Panc1 (cell line): ENCODE results near the gene CAMK2A. TPM values are rescaled to one million over a fixed set of nuclear protein-coding genes. Genes with fewer than 3 reads are reported as not detected.
A peak's percentile ranks its signal among the peaks of the same experiment; 100 is the strongest.

ENCODE experiments used
- ATAC-seq: fragments of 200-7000 bp; cut with Tn5 transposase; 2 replicates; pipeline ENCODE4 v1.9.1; 2020; ENCODE audit warnings: mild to moderate bottlenecking, moderate library complexity
- BruUV-seq: library from RNA; stranded (reverse); fragments of 400-500 nt; replicated peaks from 2 replicates; lab custom pipeline; 2021; lab: Mats Ljungman, UMichigan
- CTCF ChIA-PET: fragments of 300-600 bp; sonication (Branson Sonifier 250); formaldehyde crosslinking; loops from one replicate; lab custom pipeline; 2022; ENCODE audit warnings: antibody characterized with exemption; lab: Charles Lee
- POLR2A ChIA-PET: fragments of 300-600 bp; sonication (Branson Sonifier 250); formaldehyde crosslinking; loops from one replicate; lab custom pipeline; 2022; ENCODE audit warnings: antibody characterized with exemption; lab: Charles Lee
- DNase-seq: peaks from one replicate; pipeline ENCODE4 v3.0.0-alpha.2; 2010; ENCODE audit warnings: low read depth, low spot score
- H3K27ac ChIP-seq: 2 replicates; pipeline ENCODE4 v1.5.1; 2011; ENCODE audit warnings: mild to moderate bottlenecking, low read length, inconsistent platforms
- H3K27me3 ChIP-seq: fragments of 200-500 bp; sonication (Bioruptor generic); 2 replicates; pipeline ENCODE4 v1.6.0; 2014; ENCODE audit warnings: low read length, inconsistent platforms; ENCODE audit not compliant: control insufficient read depth, insufficient read depth
- H3K36me3 ChIP-seq: fragments of 200-500 bp; sonication (Bioruptor generic); 2 replicates; pipeline ENCODE4 v1.5.1; 2014; ENCODE audit warnings: inconsistent platforms, mild to moderate bottlenecking, low read length, moderate library complexity; ENCODE audit not compliant: control insufficient read depth, insufficient read depth
- H3K4me1 ChIP-seq: 2 replicates; pipeline ENCODE4 v1.5.1; 2011; ENCODE audit warnings: inconsistent platforms, mild to moderate bottlenecking, low read length, moderate library complexity; ENCODE audit not compliant: control insufficient read depth, insufficient read depth
- H3K4me3 ChIP-seq, 2 experiments: 2 replicates each; pipeline ENCODE4 v1.5.1; 2011 to 2012; ENCODE audit warnings: low read depth in 2 of 2, low read length in 2 of 2, mild to moderate bottlenecking in 2 of 2, inconsistent platforms in 1 of 2, moderate library complexity in 1 of 2
- H3K9me3 ChIP-seq: fragments of 200-500 bp; sonication (Bioruptor generic); 2 replicates; pipeline ENCODE4 v1.5.1; 2014; ENCODE audit warnings: low read depth, mild to moderate bottlenecking, inconsistent platforms, low read length, moderate library complexity; ENCODE audit not compliant: control insufficient read depth, insufficient read depth
- POLR2AphosphoS5 ChIP-seq: IDR thresholded peaks from 2 replicates; pipeline ENCODE4 v1.6.1; 2012; ENCODE audit warnings: mild to moderate bottlenecking, low read depth, low read length, moderate library complexity
- REST ChIP-seq, 2 experiments: IDR thresholded peaks; 2 replicates each; pipeline ENCODE4 v1.6.1; 2011 to 2012; ENCODE audit warnings: low read depth in 2 of 2, control low read depth in 1 of 2, low read length in 1 of 2, mild to moderate bottlenecking in 1 of 2, moderate library complexity in 1 of 2; ENCODE audit not compliant: insufficient read depth in 1 of 2
- SIN3A ChIP-seq: IDR thresholded peaks from 2 replicates; pipeline ENCODE4 v1.6.1; 2012; ENCODE audit warnings: low read depth, mild to moderate bottlenecking, low read length, moderate library complexity, borderline replicate concordance; ENCODE audit not compliant: insufficient read depth
- TCF7L2 ChIP-seq: IDR thresholded peaks from 2 replicates; pipeline ENCODE4 v1.6.1; 2011; ENCODE audit warnings: mild to moderate bottlenecking, low read depth, low read length, inconsistent platforms
- in situ Hi-C: cut with HindIII; loops from 2 replicates; pipeline ENCODE4 v1.10.0; 2016; ENCODE audit warnings: low sequenced_read_pairs, low pct_unique_long_range_greater_than_20kb
- intact Hi-C: fragments of 100-400 bp; cut with micrococcal nuclease; formaldehyde crosslinking; loops from one replicate; pipeline ENCODE4 v1.10.0; 2022; ENCODE audit not compliant: unreplicated experiment
- total RNA-seq: library from RNA; stranded (reverse); gene quantifications from one replicate; pipeline ENCODE4 v1.2.1, GENCODE V29; 2021; ENCODE audit not compliant: unreplicated experiment
- TF ChIP-seq, protein P1 (sequence below): fragments of 450-650 bp; IDR thresholded peaks from 2 replicates; pipeline ENCODE4 v1.5.1; 2017; ENCODE audit warnings: mild to moderate bottlenecking

The CAMK2A gene
- total RNA-seq, 1 experiment from 2014 or later, result 0.51 TPM

- ATAC-seq, result peak; percentile 32; the same call in 1 of the 2 replicates
- TF ChIP-seq, protein P1, sequence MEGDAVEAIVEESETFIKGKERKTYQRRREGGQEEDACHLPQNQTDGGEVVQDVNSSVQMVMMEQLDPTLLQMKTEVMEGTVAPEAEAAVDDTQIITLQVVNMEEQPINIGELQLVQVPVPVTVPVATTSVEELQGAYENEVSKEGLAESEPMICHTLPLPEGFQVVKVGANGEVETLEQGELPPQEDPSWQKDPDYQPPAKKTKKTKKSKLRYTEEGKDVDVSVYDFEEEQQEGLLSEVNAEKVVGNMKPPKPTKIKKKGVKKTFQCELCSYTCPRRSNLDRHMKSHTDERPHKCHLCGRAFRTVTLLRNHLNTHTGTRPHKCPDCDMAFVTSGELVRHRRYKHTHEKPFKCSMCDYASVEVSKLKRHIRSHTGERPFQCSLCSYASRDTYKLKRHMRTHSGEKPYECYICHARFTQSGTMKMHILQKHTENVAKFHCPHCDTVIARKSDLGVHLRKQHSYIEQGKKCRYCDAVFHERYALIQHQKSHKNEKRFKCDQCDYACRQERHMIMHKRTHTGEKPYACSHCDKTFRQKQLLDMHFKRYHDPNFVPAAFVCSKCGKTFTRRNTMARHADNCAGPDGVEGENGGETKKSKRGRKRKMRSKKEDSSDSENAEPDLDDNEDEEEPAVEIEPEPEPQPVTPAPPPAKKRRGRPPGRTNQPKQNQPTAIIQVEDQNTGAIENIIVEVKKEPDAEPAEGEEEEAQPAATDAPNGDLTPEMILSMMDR, result no peak
- TF ChIP-seq REST (IDR thresholded peaks at IDR 0.05; ENCODE audit: insufficient read depth in 1 of 2, low read depth in 2 of 2, low read length in 1 of 2), result no peak
- TF ChIP-seq TCF7L2, result no peak
- no peak for TF ChIP-seq POLR2AphosphoS5
- no peak for TF ChIP-seq SIN3A
- POLR2A ChIA-PET, result no interaction called here
- in situ Hi-C loops (no loop called here), intact Hi-C loops (loop anchor here (10.0 kb wide), 1 partner anchor 207 kb away; no protein-coding TSS in a partner anchor)
- no peak overlapping the region for H3K27ac ChIP-seq
- H3K27me3 ChIP-seq, result no peaks in the 10 kb centered on the region
- DNase-seq, result no peak
- H3K4me1 ChIP-seq, result no peaks in the 10 kb centered on the region
- H3K4me3 ChIP-seq, result no peak overlapping the region
- no peaks in the 10 kb centered on the region for H3K9me3 ChIP-seq
- CTCF ChIA-PET, result no interaction called here
- no peaks in the 10 kb centered on the region for H3K36me3 ChIP-seq
- no TSS peak for BruUV-seq
Observed at GRCh38 chr5:150227606-150228273, 61.8 kb downstream of the CAMK2A start.

DNA sequence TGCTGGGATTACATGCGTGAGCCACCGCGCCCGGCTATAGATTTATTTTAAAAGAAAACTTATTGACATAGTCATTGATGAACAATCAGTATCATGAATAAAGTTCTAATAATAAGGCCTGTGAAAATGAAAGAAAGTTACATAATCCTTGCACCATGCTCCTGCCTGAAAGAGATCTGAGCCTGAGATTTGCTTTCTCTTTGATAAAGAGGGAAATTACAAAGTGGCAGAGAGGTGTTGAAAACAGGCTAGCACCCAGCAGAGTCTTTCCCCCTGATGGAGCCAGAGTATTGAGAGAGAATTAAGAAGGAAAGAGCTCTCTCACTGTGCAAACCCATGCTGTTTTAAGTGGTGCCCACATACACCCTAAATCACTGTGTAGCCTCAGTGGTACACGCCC is 62.5 kb downstream of the CAMK2A start:
- ATAC-seq (peak; percentile 24; the same call in 1 of the 2 replicates), DNase-seq (no peak)
- H3K4me3 ChIP-seq, result no peak overlapping the region
- BruUV-seq, result no TSS peak
- intact Hi-C loops (loop anchor here (10.0 kb wide), 1 partner anchor 208 kb away; no protein-coding TSS in a partner anchor), in situ Hi-C loops (no loop called here)
- no peaks in the 10 kb centered on the region for H3K9me3 ChIP-seq
- ChIA-PET POLR2A (no interaction called here), CTCF (no interaction called here)
- TF ChIP-seq, protein P1, result no peak
- no peak for TF ChIP-seq TCF7L2
- H3K27ac ChIP-seq, result no peak overlapping the region
- H3K36me3 ChIP-seq, result no peaks in the 10 kb centered on the region
- no peaks in the 10 kb centered on the region for H3K4me1 ChIP-seq
- no peaks in the 10 kb centered on the region for H3K27me3 ChIP-seq
